C4-2B (cell line): ENCODE measurements around the gene TAF11.

Source experiments
- H3K27ac ChIP-seq: fragments of 450-650 bp; 2 replicates; pipeline ENCODE4 v1.5.1; 2017
- ZFX ChIP-seq: fragments of 450-650 bp; IDR thresholded peaks from 2 replicates; pipeline ENCODE4 v1.6.1; 2017
- TF ChIP-seq, protein P1 (sequence below): fragments of 450-650 bp; conservative IDR thresholded peaks from 2 replicates; pipeline ENCODE4 v1.5.1; 2017; ENCODE audit warnings: mild to moderate bottlenecking

TAF11 gene

GRCh38 chr6:34914358-34914757, 26.5 kb upstream of the TAF11 start:
- H3K27ac ChIP-seq = no peak overlapping the region
- TF ChIP-seq ZFX = no peak
- TF ChIP-seq, protein P1, sequence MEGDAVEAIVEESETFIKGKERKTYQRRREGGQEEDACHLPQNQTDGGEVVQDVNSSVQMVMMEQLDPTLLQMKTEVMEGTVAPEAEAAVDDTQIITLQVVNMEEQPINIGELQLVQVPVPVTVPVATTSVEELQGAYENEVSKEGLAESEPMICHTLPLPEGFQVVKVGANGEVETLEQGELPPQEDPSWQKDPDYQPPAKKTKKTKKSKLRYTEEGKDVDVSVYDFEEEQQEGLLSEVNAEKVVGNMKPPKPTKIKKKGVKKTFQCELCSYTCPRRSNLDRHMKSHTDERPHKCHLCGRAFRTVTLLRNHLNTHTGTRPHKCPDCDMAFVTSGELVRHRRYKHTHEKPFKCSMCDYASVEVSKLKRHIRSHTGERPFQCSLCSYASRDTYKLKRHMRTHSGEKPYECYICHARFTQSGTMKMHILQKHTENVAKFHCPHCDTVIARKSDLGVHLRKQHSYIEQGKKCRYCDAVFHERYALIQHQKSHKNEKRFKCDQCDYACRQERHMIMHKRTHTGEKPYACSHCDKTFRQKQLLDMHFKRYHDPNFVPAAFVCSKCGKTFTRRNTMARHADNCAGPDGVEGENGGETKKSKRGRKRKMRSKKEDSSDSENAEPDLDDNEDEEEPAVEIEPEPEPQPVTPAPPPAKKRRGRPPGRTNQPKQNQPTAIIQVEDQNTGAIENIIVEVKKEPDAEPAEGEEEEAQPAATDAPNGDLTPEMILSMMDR = no peak

- H3K27ac ChIP-seq = no peak overlapping the region
- no peak for TF ChIP-seq ZFX
Measured at GRCh38 chr6:34912715-34913464, 25.0 kb upstream of the TAF11 start.

DNA sequence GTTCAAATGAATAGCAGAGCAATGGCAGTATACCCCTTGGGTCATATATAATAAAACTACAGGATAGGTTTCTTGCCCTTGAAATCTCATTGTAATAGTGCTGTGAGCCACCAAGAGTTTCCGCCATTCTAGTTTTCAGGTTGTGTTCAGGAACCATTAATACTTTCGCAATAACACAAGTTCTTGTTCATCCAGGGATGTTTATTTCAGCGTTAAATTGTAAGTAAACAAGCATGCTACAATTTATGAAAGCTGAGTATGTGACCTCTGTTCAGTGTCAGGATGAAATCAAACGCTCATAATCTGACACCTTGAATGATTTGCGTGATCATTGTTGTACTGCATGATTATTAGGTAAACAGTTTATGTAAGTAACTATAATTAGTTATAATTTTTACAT, 24.0 kb upstream of the TAF11 start:
- no peak overlapping the region for H3K27ac ChIP-seq
- TF ChIP-seq ZFX = no peak
- TF ChIP-seq, protein P1 = no peak

DNA sequence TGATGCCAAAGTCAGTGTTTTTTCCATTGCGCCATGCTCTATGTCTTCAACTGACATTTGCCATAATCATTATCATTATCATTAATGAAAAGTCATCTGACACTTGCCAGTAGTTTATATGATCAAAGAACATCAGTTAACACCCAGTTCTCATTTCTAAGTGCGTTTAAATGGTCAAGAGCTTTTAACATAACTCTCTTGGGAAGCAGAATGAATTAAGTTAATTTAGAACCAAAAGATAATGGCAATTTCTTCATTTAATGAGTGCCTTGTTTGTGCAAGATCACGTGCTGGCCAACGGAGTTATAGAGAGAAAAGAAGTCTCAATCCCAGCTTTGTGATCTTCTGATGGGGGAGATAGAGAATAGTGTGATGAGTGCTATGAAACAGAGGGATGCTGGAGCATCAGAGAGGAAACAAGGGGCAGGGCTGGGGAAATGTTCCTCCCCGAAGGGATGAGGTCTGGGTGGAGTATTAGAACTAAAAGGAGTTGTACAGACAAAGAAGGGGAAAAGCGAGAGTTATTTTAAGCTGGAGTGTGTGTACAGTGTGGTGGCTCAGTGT, 21.6 kb upstream of the TAF11 start:
- no peak overlapping the region for H3K27ac ChIP-seq
- TF ChIP-seq, protein P1 = no peak
- TF ChIP-seq ZFX = no peak

- TF ChIP-seq, protein P1 = no peak
- TF ChIP-seq ZFX = no peak
- H3K27ac ChIP-seq = no peak overlapping the region
Measured at GRCh38 chr6:34908194-34908593, 20.4 kb upstream of the TAF11 start.

GRCh38 chr6:34906826-34907225, 19.0 kb upstream of the TAF11 start:
- TF ChIP-seq, protein P1 = no peak
- no peak for TF ChIP-seq ZFX

GRCh38 chr6:34904990-34905613, 17.3 kb upstream of the TAF11 start:
- TF ChIP-seq ZFX = no peak
- TF ChIP-seq, protein P1 = no peak
- H3K27ac ChIP-seq = no peak overlapping the region

More at GRCh38 chr6:34906826-34907225, 19.0 kb upstream of the TAF11 start:
- no peak overlapping the region for H3K27ac ChIP-seq
